HEK293 (cell line): ENCODE measurements around the gene KRT82.

Source experiments
- BCL11B ChIP-seq: fragments of 450-650 bp; formaldehyde crosslinking; IDR thresholded peaks from 2 replicates; pipeline ENCODE4 v1.5.1; 2016; ENCODE audit warnings: low read depth, missing biosample characterization, missing genetic modification characterization
- BCL6B ChIP-seq: fragments of 450-650 bp; formaldehyde crosslinking; IDR thresholded peaks from 2 replicates; pipeline ENCODE4 v1.5.1; 2017; ENCODE audit warnings: missing biosample characterization, missing genetic modification characterization
- EGR2 ChIP-seq: fragments of 450-650 bp; formaldehyde crosslinking; IDR thresholded peaks from 2 replicates; pipeline ENCODE4 v1.5.1; 2016; ENCODE audit warnings: low read depth, missing biosample characterization, missing genetic modification characterization
- FEZF1 ChIP-seq: fragments of 450-650 bp; formaldehyde crosslinking; IDR thresholded peaks from 2 replicates; pipeline ENCODE4 v1.5.1; 2016; ENCODE audit warnings: missing biosample characterization, missing genetic modification characterization
- INSM2 ChIP-seq: fragments of 450-650 bp; formaldehyde crosslinking; IDR thresholded peaks from 2 replicates; pipeline ENCODE4 v1.5.1; 2016; ENCODE audit warnings: missing biosample characterization, missing genetic modification characterization
- OVOL3 ChIP-seq: fragments of 450-650 bp; formaldehyde crosslinking; IDR thresholded peaks from 2 replicates; pipeline ENCODE4 v1.5.1; 2016; ENCODE audit warnings: missing biosample characterization, missing genetic modification characterization
- PRDM2 ChIP-seq: fragments of 450-650 bp; formaldehyde crosslinking; IDR thresholded peaks from 2 replicates; pipeline ENCODE4 v1.5.1; 2016; ENCODE audit warnings: missing biosample characterization, missing genetic modification characterization, borderline replicate concordance
- SALL2 ChIP-seq: fragments of 450-650 bp; formaldehyde crosslinking; IDR thresholded peaks from 2 replicates; pipeline ENCODE4 v1.5.0; 2017; ENCODE audit warnings: missing biosample characterization, mild to moderate bottlenecking, missing genetic modification characterization, borderline replicate concordance
- SP3 ChIP-seq: fragments of 450-650 bp; formaldehyde crosslinking; IDR thresholded peaks from 2 replicates; pipeline ENCODE4 v1.5.1; 2016; ENCODE audit warnings: missing biosample characterization, missing genetic modification characterization
- ZBTB20 ChIP-seq: fragments of 450-650 bp; formaldehyde crosslinking; IDR thresholded peaks from 2 replicates; pipeline ENCODE4 v1.5.1; 2016; ENCODE audit warnings: missing biosample characterization, missing genetic modification characterization
- ZNF112 ChIP-seq: fragments of 450-650 bp; formaldehyde crosslinking; IDR thresholded peaks from 2 replicates; pipeline ENCODE4 v1.5.0; 2017; ENCODE audit warnings: missing biosample characterization, missing genetic modification characterization
- ZNF148 ChIP-seq: fragments of 450-650 bp; formaldehyde crosslinking; IDR thresholded peaks from 2 replicates; pipeline ENCODE4 v1.5.0; 2017; ENCODE audit warnings: missing biosample characterization, missing genetic modification characterization, borderline replicate concordance
- ZNF169 ChIP-seq: fragments of 450-650 bp; formaldehyde crosslinking; IDR thresholded peaks from 2 replicates; pipeline ENCODE4 v1.5.1; 2016; ENCODE audit warnings: missing biosample characterization, missing genetic modification characterization
- ZNF335 ChIP-seq: fragments of 450-650 bp; formaldehyde crosslinking; conservative IDR thresholded peaks from 2 replicates; pipeline ENCODE4 v1.5.1; 2016; ENCODE audit warnings: missing biosample characterization, missing genetic modification characterization
- ZNF423 ChIP-seq: fragments of 450-650 bp; formaldehyde crosslinking; IDR thresholded peaks from 2 replicates; pipeline ENCODE4 v1.5.1; 2016; ENCODE audit warnings: missing biosample characterization, missing genetic modification characterization
- ZNF473 ChIP-seq: fragments of 450-650 bp; formaldehyde crosslinking; IDR thresholded peaks from 2 replicates; pipeline ENCODE4 v1.5.1; 2017; ENCODE audit warnings: missing biosample characterization, missing genetic modification characterization
- ZNF48 ChIP-seq: fragments of 450-650 bp; formaldehyde crosslinking; IDR thresholded peaks from 2 replicates; pipeline ENCODE4 v1.5.1; 2016; ENCODE audit warnings: missing biosample characterization, missing genetic modification characterization
- ZNF521 ChIP-seq: fragments of 450-650 bp; formaldehyde crosslinking; IDR thresholded peaks from 2 replicates; pipeline ENCODE4 v1.5.1; 2017; ENCODE audit warnings: missing biosample characterization, mild to moderate bottlenecking, missing genetic modification characterization
- ZNF623 ChIP-seq: fragments of 450-650 bp; formaldehyde crosslinking; IDR thresholded peaks from 2 replicates; pipeline ENCODE4 v1.5.1; 2016; ENCODE audit warnings: missing biosample characterization, missing genetic modification characterization
- ZNF639 ChIP-seq: fragments of 450-650 bp; formaldehyde crosslinking; IDR thresholded peaks from 2 replicates; pipeline ENCODE4 v1.5.1; 2016; ENCODE audit warnings: missing biosample characterization, missing genetic modification characterization
- ZNF670 ChIP-seq: fragments of 450-650 bp; formaldehyde crosslinking; IDR thresholded peaks from 2 replicates; pipeline ENCODE4 v1.5.1; 2016; ENCODE audit warnings: missing biosample characterization, missing genetic modification characterization, low read depth
- ZNF76 ChIP-seq: fragments of 450-650 bp; formaldehyde crosslinking; IDR thresholded peaks from 2 replicates; pipeline ENCODE4; 2016; ENCODE audit warnings: low read depth, missing biosample characterization, missing genetic modification characterization, borderline replicate concordance
- ZNF830 ChIP-seq: fragments of 450-650 bp; IDR thresholded peaks from 2 replicates; pipeline ENCODE4 v1.5.0; 2018; ENCODE audit warnings: missing biosample characterization, missing genetic modification characterization, low read depth, mild to moderate bottlenecking, moderate library complexity
- ZNF843 ChIP-seq: fragments of 450-650 bp; formaldehyde crosslinking; IDR thresholded peaks from 2 replicates; pipeline ENCODE4 v1.5.1; 2016; ENCODE audit warnings: missing biosample characterization, missing genetic modification characterization
- ZSCAN16 ChIP-seq: fragments of 450-650 bp; formaldehyde crosslinking; IDR thresholded peaks from 2 replicates; pipeline ENCODE4 v1.5.1; 2016; ENCODE audit warnings: missing biosample characterization, missing genetic modification characterization

Gene KRT82

GRCh38 chr12:52442600-52443061 lies 36.5 kb upstream of the KRT82 start (continued):
- TF ChIP-seq BCL6B (tag by site-specific recombination) (no peak), ZNF335 (tag by site-specific recombination) (0 out of 2 replicates have a peak, but pooled peaks have one; percentile 12), EGR2 (0 out of 2 replicates have a peak, but pooled peaks have one; percentile 30), ZNF112 (tag by site-specific recombination) (no peak), ZNF521 (no peak), ZNF639 (tag by site-specific recombination) (no peak), ZBTB20 (tag by site-specific recombination) (no peak), ZSCAN16 (tag by site-specific recombination) (no peak), PRDM2 (tag by site-specific recombination) (no peak), FEZF1 (no peak), ZNF843 (tag by site-specific recombination) (no peak), ZNF830 (no peak), SP3 (tag by site-specific recombination) (no peak), ZNF670 (no peak), BCL11B (tag by site-specific recombination) (no peak), INSM2 (tag by site-specific recombination) (0 out of 2 replicates have a peak, but pooled peaks have one; percentile 21), ZNF623 (no peak), ZNF473 (tag by site-specific recombination) (no peak), ZNF148 (tag by site-specific recombination) (no peak), SALL2 (tag by site-specific recombination) (no peak), ZNF76 (tag by site-specific recombination) (no peak), ZNF48 (tag by site-specific recombination) (no peak), ZNF423 (tag by site-specific recombination) (no peak), OVOL3 (tag by site-specific recombination) (no peak), ZNF169 (tag by site-specific recombination) (no peak)
